ENCODE measurements around the gene ZSCAN18. TPM values are rescaled to one million over a fixed set of nuclear protein-coding genes. Genes with fewer than 3 reads are reported as not detected.
"Not testable (repeated sequence)": the region's sequence is repeated elsewhere in the genome, so short reads cannot be mapped to it uniquely, and the experiment has no call there.

Gene ZSCAN18, protein sequence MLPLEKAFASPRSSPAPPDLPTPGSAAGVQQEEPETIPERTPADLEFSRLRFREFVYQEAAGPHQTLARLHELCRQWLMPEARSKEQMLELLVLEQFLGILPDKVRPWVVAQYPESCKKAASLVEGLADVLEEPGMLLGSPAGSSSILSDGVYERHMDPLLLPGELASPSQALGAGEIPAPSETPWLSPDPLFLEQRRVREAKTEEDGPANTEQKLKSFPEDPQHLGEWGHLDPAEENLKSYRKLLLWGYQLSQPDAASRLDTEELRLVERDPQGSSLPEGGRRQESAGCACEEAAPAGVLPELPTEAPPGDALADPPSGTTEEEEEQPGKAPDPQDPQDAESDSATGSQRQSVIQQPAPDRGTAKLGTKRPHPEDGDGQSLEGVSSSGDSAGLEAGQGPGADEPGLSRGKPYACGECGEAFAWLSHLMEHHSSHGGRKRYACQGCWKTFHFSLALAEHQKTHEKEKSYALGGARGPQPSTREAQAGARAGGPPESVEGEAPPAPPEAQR
- polyA plus RNA-seq (2012; ENCODE audit: missing spikeins): 2.2 TPM

DNA sequence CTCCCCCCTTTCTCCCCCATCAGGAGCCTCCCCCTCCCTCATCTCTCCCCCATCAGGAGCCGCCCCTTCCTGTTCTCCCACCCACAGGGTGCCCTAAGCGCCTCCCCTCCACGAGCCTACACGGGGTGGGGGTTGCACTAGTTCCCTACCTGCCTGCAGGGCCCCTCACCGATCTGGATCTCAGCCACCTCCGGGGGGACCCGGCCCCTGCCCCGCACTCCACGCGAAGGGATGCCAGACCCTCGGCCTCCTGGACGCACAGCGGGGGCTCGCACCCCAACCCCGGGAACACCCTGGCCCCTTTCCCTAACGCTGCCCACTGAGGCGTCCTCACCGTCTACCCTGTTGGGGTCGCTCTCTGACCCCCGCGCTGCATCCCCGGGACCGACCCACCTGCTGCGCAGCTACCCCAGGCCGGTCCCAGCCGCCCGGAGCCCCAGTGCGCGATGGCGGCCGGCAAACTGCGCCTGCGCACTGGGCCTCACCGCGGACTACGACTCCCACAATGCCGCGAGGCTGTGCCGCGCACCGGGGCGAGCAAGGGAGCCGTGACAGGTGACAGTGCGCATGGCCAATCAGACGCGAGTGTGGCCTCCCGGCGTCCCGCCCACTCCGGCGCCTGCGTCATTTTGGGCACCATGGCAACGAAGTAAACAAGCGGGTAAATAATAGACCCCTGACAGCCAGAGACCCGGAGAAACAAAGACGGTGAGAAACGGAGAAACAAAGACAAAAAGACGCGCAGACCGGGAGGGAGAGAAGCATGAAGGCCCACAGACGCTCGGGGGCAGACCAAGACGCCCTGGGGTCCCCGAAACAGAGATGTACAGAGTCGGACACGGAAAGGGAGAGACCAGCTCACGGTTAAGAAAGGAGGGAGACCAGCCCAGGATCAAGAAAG, at the start of gene ZSCAN18:
Gene ZSCAN18, minus strand, starts transcription at position 451 of the 901 bp plus-strand sequence. CDS start 7,964 bp downstream, outside the sequence.
- peak; percentile 68 for DNase-seq (ENCODE audit: insufficient read length)
- peak; percentile 77 for FAIRE-seq
- TF ChIP-seq POLR2AphosphoS5 (IDR thresholded peaks at IDR 0.05; ENCODE audit: low read depth, low read length) (no peak), TAF1 (IDR thresholded peaks at IDR 0.05; ENCODE audit: borderline replicate concordance, low read depth, low read length) (no peak), POLR2A (IDR thresholded peaks at IDR 0.05; ENCODE audit: low read depth, low read length) (no peak)

DNA sequence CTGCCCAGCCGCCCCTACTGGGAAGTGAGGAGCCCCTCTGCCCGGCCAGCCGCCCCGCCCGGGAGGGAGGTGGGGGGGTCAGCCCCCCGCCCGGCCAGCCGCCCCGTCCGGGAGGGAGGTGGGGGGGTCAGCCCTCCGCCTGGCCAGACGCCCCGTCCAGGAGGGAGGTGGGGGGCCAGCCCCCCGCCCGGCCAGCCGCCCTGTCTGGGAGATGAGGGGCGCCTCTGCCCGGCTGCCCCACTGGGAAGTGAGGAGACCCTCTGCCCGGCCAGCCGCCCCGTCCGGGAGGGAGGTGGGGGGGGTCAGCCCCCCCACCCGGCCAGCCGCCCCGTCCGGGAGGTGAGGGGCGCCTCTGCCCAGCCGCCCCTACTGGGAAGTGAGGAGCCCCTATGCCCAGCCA, 49.4 kb upstream of the ZSCAN18 start:
- not testable (repeated sequence) for FAIRE-seq

DNA sequence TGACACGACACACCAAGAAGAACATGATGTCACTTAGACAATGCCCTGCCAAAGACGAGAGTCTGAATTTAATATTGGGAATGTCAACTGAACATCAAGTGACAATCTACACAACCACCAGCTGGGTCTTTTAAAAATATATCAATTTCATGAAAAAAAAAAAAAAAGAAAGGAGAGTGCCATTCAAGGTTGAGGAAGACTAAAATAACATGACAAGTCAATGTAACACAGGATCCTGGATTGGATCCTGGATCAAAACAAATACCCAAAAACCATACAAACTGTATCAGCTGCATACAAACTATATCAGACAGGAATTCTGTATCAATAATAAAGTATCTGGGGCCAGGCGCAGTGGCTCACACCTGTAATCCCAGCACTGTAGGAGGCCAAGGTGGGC, 47.8 kb upstream of the ZSCAN18 start:
- no peak for DNase-seq (ENCODE audit: insufficient read length)
- FAIRE-seq: no peak
- TF ChIP-seq POLR2A (IDR thresholded peaks at IDR 0.05; ENCODE audit: low read depth, low read length) (no peak), POLR2AphosphoS5 (IDR thresholded peaks at IDR 0.05; ENCODE audit: low read depth, low read length) (no peak), TAF1 (IDR thresholded peaks at IDR 0.05; ENCODE audit: borderline replicate concordance, low read depth, low read length) (no peak)

More for the DNA sequence above, 49.4 kb upstream of the ZSCAN18 start:
- DNase-seq (ENCODE audit: insufficient read length): not testable (repeated sequence)

DNA sequence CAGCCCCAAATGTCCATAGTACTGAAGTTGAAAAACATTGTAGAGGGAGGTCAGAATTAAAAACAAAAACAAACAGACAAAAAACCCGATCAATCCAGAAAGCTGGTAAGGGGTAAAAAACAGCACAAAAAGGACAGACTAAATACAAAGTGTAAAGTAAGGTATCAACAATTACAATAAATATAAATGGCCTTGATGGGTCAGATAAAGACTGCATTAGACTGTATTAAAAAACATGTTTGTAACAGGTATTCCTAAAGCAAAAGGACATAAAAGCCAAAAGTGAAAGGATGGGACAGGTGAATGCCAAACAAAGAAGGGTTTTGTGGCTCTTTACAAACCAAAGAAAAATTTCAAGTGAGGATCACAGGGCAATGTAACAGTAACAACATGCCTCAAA, 36.2 kb upstream of the ZSCAN18 start:
- TF ChIP-seq POLR2A (IDR thresholded peaks at IDR 0.05; ENCODE audit: low read depth, low read length) (no peak), TAF1 (IDR thresholded peaks at IDR 0.05; ENCODE audit: borderline replicate concordance, low read depth, low read length) (no peak), POLR2AphosphoS5 (IDR thresholded peaks at IDR 0.05; ENCODE audit: low read depth, low read length) (no peak)
- DNase-seq (ENCODE audit: insufficient read length) (no peak), FAIRE-seq (no peak)

DNA sequence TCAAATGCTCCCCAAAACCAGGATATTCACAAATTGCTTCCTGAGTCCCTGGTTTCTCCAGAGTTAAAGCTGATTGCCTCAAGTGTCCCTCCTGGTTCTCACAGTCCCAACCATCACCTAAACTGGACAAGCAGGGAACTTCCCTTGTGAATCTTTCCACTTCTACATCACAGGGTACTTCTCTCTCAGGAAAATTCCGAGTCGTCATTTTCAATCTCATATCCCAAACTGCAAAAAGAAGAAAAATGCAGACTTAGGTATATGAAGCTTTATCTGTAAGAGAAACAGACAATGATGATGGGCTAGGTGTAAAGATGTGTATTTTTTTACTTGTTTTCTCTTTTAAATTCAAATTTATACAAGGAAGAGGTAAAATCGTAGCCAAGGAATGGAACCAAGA, 31.3 kb upstream of the ZSCAN18 start:
- DNase-seq (ENCODE audit: insufficient read length) (no peak), FAIRE-seq (no peak)
- no peak for TF ChIP-seq TAF1 (IDR thresholded peaks at IDR 0.05; ENCODE audit: borderline replicate concordance, low read depth, low read length)
- TF ChIP-seq POLR2A (IDR thresholded peaks at IDR 0.05; ENCODE audit: low read depth, low read length): no peak
- no peak for TF ChIP-seq POLR2AphosphoS5 (IDR thresholded peaks at IDR 0.05; ENCODE audit: low read depth, low read length)

DNA sequence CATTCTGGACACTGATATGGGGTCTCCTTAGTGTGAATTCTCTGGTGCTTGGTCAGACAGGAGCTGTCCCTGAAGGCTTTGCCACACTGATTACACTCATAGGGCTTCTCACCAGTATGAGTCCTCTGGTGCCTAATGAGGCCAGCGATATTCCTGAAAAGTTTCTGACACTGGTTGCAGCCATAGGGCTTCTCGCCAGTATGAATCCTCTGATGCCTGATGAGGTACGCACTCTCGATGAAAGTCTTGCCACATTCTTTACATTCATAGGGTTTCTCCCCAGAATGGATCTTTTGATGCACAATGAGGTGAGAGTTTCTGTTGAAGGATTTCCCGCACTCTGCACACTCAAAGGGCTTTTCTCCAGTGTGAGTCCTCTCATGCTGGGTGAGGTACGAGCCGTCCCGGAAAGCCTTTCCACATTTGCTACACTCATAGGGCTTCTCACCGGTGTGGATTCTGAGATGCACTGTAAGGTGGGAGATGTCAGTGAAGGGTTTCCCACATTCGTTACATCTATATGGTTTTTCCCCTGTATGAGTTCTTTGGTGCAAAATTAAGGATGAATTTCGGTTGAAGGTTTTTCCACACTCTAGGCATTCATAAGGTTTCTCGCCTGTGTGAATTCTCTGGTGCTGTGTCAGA, 30.1 kb upstream of the ZSCAN18 start:
- DNase-seq (ENCODE audit: insufficient read length) (no peak), FAIRE-seq (no peak)
- TF ChIP-seq POLR2A (IDR thresholded peaks at IDR 0.05; ENCODE audit: low read depth, low read length) (no peak), POLR2AphosphoS5 (IDR thresholded peaks at IDR 0.05; ENCODE audit: low read depth, low read length) (no peak), TAF1 (IDR thresholded peaks at IDR 0.05; ENCODE audit: borderline replicate concordance, low read depth, low read length) (no peak)

DNA sequence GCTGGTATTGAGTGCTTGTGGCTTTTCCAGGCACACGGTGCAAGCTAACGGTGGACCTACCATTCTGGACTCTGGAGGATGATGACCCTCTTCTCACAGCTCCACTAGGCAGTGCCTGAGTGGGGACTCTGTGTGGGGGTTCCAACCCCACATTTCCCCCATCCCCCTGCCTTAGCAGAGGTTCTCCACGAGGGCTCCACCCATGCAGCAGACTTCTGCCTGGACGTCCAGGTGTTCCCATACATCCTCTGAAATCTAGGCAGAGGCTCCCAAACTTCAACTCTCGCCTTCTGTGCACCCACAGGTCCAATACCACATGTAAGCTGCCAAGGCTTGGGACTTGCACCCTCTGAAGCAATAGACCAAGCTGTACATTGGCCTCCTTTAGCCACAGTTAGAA, 25.3 kb upstream of the ZSCAN18 start:
- DNase-seq (ENCODE audit: insufficient read length): no peak
- no peak for FAIRE-seq
- TF ChIP-seq TAF1 (IDR thresholded peaks at IDR 0.05; ENCODE audit: borderline replicate concordance, low read depth, low read length) (no peak), POLR2A (IDR thresholded peaks at IDR 0.05; ENCODE audit: low read depth, low read length) (no peak), POLR2AphosphoS5 (IDR thresholded peaks at IDR 0.05; ENCODE audit: low read depth, low read length) (no peak)

DNA sequence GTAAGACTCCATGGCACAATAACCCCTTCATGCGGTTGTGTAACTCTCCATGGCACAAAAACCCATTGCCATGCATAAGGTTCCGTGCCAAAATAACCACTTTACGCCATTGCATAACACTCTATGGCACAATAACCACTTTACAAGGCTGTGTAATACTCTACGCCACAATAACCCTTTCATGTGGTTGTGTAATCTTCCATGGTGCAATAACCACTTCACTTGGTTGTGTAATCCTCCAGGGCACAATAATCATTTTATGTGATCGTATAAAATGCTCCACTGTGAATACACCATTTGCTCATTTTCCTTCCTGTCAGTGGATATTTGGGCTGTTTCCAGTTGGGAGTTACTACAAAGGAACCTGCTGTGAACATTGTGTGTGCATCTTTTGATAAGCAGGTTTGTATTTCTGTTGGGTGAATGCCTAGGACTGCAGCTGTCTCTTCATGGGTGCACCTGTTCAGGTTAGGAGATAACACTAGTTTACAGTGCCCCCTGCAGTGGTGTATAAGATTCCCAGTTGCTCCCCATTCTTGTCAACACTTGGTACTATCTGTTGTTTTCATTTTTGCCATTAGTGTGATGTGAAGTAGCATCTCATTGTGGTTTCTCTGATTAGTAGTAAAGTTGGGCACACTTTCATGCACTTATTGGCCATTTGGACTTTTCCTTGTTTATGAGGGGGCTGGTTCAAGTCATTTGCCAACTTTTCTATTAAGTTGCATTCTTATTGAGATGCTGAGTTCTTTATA, 21.1 kb upstream of the ZSCAN18 start:
- no peak for TF ChIP-seq POLR2AphosphoS5 (IDR thresholded peaks at IDR 0.05; ENCODE audit: low read depth, low read length)
- TF ChIP-seq POLR2A (IDR thresholded peaks at IDR 0.05; ENCODE audit: low read depth, low read length): no peak
- no peak for TF ChIP-seq TAF1 (IDR thresholded peaks at IDR 0.05; ENCODE audit: borderline replicate concordance, low read depth, low read length)
- no peak for DNase-seq (ENCODE audit: insufficient read length)
- no peak for FAIRE-seq

DNA sequence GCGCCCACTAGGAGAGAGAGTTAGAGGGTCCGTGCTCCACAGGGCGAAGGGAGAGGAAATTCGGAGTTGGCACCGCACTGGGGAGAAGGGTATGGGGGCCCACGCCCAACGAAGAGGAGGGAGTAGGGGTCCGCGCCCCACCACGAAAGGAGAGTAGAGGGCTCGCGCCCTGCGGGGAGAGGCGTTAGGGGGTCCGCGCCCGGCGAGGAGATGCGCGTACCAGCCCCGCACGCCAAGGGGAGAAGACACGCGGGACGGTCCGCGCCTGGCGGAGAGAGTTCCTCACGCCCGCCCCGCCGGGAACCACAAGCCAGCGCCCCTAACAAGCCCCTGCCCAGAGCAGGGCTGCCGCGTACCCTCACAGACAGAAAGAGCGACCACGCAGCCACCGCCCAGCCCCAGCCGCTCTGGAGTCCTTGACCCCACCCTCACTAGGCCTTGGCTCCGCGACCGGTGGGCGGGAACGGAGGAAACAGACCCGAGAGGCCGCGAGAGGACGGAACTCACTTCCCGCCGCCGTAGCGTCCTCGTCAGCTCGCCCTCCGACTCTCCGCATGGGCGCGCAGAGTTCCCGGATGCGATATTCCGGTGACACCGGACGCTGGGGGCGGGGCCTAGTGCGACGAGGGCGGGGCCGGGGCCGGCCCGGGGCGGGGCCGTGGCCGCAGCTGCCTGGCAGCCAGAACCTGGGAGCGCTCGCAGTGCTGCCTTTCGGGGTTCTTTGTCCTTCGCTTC, 20.0 kb upstream of the ZSCAN18 start:
- DNase-seq (ENCODE audit: insufficient read length): no peak
- FAIRE-seq: no peak
- TF ChIP-seq TAF1 (IDR thresholded peaks at IDR 0.05; ENCODE audit: borderline replicate concordance, low read depth, low read length) (no peak), POLR2AphosphoS5 (IDR thresholded peaks at IDR 0.05; ENCODE audit: low read depth, low read length) (no peak), POLR2A (IDR thresholded peaks at IDR 0.05; ENCODE audit: low read depth, low read length) (no peak)

DNA sequence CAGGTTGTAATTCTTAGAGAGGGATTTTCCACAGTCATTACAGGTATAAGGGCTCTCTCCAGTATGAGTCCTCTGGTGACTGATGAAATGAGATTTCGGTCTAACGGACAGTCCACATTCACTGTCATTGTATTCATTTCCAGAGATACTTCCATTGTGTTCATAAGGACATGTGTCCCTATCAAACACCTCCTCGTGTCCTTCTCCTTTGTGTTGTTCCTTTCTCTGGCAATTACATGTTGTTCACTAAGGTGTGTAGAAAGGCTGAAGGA, 10.5 kb upstream of the ZSCAN18 start:
- TF ChIP-seq POLR2A (IDR thresholded peaks at IDR 0.05; ENCODE audit: low read depth, low read length): no peak
- TF ChIP-seq TAF1 (IDR thresholded peaks at IDR 0.05; ENCODE audit: borderline replicate concordance, low read depth, low read length): no peak
- TF ChIP-seq POLR2AphosphoS5 (IDR thresholded peaks at IDR 0.05; ENCODE audit: low read depth, low read length): no peak
- no peak for DNase-seq (ENCODE audit: insufficient read length)
- no peak for FAIRE-seq

All from GM12892 (cell line).